ENCODE results near the gene MRFAP1L1.
A peak's percentile ranks its signal among the peaks of the same experiment; 100 is the strongest.

MRFAP1L1 gene

GRCh38 chr4:6715704-6716017 lies 6.0 kb upstream of the MRFAP1L1 start:
- no peak for DNase-seq

- no peak for DNase-seq
Measured at GRCh38 chr4:6714954-6715353, 5.3 kb upstream of the MRFAP1L1 start.

- no peak for DNase-seq
Measured at GRCh38 chr4:6710996-6711395, 1.3 kb upstream of the MRFAP1L1 start.

- no peak for DNase-seq
Measured at GRCh38 chr4:6710282-6710681, 617 bp upstream of the MRFAP1L1 start.

- DNase-seq: no peak
Measured at GRCh38 chr4:6706173-6706572, 3.5 kb downstream of the MRFAP1L1 start.

GRCh38 chr4:6705646-6706045 lies 4.0 kb downstream of the MRFAP1L1 start:
- DNase-seq: peak; percentile 41

GRCh38 chr4:6703786-6704185 lies 5.9 kb downstream of the MRFAP1L1 start:
- DNase-seq: no peak

- no peak for DNase-seq
Measured at GRCh38 chr4:6702761-6703160, 6.9 kb downstream of the MRFAP1L1 start.

GRCh38 chr4:6701371-6701770 lies 8.3 kb downstream of the MRFAP1L1 start:
- DNase-seq: peak; percentile 59

- DNase-seq: no peak
Measured at GRCh38 chr4:6699903-6700302, 9.8 kb downstream of the MRFAP1L1 start.

GRCh38 chr4:6699388-6699787 lies 10.3 kb downstream of the MRFAP1L1 start:
- DNase-seq: no peak

GRCh38 chr4:6697131-6697530 lies 12.5 kb downstream of the MRFAP1L1 start:
- no peak for DNase-seq

GRCh38 chr4:6696611-6697010 lies 13.1 kb downstream of the MRFAP1L1 start:
- DNase-seq: no peak

GRCh38 chr4:6695660-6696610 lies 13.7 kb downstream of the MRFAP1L1 start:
- DNase-seq: peak; percentile 49

GRCh38 chr4:6694177-6694901 lies 15.3 kb downstream of the MRFAP1L1 start:
- DNase-seq: no peak

GRCh38 chr4:6693231-6694176 lies 16.2 kb downstream of the MRFAP1L1 start, which contains the start of gene S100P:
Gene S100P (plus strand): TSS chr4:6693878. CDS start chr4:6693933, 55 bp downstream.
- no peak for DNase-seq

- no peak for DNase-seq
Measured at GRCh38 chr4:6692806-6693205, 16.9 kb downstream of the MRFAP1L1 start.

GRCh38 chr4:6692379-6692778 lies 17.3 kb downstream of the MRFAP1L1 start:
- no peak for DNase-seq

- DNase-seq: no peak
Measured at GRCh38 chr4:6689506-6689960, 20.1 kb downstream of the MRFAP1L1 start.

GRCh38 chr4:6688879-6689505 lies 20.7 kb downstream of the MRFAP1L1 start:
- DNase-seq: peak; percentile 87

GRCh38 chr4:6687947-6688878 lies 21.5 kb downstream of the MRFAP1L1 start:
- no peak for DNase-seq
